ENCODE measurements around the gene SDHC.

SDHC gene

DNA sequence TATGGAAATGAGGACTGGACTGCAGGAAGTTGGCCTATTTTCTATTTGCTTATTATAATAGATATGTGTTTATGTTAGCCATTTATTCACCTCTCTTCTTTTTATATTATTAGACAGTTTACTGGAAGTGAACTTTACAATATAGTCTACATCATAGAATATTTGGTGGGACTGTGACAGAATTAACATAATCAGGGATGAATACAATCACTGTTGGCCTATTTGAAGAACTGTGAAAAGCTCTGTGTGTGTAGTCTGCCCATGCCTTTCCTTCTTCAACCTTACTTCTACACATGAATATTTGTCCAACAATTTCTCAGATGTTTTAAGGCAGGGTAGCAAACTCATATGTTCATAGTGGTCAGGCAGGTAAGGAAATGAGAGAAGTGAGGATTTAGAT, 16.8 kb upstream of the SDHC start:
- Histone ChIP-seq H3K4me1 (ENCODE audit: insufficient read depth, low read length) (no peaks in the 10 kb centered on the region), H3K27me3 (ENCODE audit: control insufficient read depth in 1 of 2, insufficient read depth in 2 of 2, low read length in 2 of 2) (no peaks in the 10 kb centered on the region), H3K9ac (ENCODE audit: low read length) (no peak overlapping the region)

DNA sequence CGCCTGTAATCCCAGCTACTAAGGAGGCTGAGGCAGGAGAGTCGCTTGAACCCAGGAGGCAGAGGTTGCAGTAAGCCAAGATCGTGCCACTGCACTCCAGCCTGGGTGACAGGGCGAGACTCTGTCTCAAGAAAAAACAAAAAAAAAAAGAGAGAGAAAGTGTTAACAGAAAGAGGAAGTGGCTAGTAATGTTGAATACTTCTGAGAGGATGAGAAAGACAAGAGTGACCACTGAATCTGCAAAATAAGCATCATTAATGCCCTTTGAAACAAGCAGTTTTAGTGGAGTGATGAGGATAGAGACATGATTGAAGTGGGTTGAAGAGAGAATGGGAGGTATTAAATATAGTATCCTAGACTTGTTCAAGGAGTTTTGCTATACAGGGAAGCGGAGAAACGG, 16.1 kb upstream of the SDHC start:
- no peaks in the 10 kb centered on the region for H3K36me3 ChIP-seq (ENCODE audit: insufficient read depth, low read length)
- H3K27ac ChIP-seq (ENCODE audit: low read depth, low read length), result no peak overlapping the region
- H3K4me1 ChIP-seq (ENCODE audit: insufficient read depth, low read length), result no peaks in the 10 kb centered on the region
- no peak overlapping the region for H3K9ac ChIP-seq (ENCODE audit: low read length)
- no peaks in the 10 kb centered on the region for H3K9me3 ChIP-seq (ENCODE audit: low read length)
- H3K27me3 ChIP-seq (ENCODE audit: control insufficient read depth in 1 of 2, insufficient read depth in 2 of 2, low read length in 2 of 2), result no peaks in the 10 kb centered on the region
- H3K4me3 ChIP-seq (ENCODE audit: low read depth in 1 of 2, low read length in 2 of 2), result no peak overlapping the region

More for the DNA sequence above, 16.8 kb upstream of the SDHC start:
- no peaks in the 10 kb centered on the region for H3K9me3 ChIP-seq (ENCODE audit: low read length)
- H3K36me3 ChIP-seq (ENCODE audit: insufficient read depth, low read length), result no peaks in the 10 kb centered on the region
- H3K4me3 ChIP-seq (ENCODE audit: low read depth in 1 of 2, low read length in 2 of 2), result no peak overlapping the region
- no peak overlapping the region for H3K27ac ChIP-seq (ENCODE audit: low read depth, low read length)

DNA sequence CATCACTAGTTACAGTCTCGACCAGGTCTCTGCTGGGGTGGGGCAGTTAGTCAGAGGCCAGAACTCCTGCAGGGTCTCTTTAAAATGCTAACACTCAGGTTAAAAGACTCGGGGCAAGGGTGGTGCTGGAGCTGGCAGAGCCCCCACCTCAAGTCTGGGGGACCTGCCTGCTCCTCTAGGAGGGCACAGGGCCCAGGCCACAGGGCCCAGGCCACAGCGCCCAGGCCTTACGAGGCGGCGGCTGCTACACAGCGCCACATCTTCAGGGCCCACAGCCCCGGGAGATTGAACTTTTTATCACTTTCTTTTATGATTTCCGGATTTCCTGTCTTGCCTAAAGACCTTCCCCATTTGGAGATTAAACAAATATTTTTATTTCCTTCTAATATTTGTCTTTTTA, 14.8 kb upstream of the SDHC start:
- no peak overlapping the region for H3K27ac ChIP-seq (ENCODE audit: low read depth, low read length)
- no peak overlapping the region for H3K4me3 ChIP-seq (ENCODE audit: low read depth in 1 of 2, low read length in 2 of 2)
- no peaks in the 10 kb centered on the region for H3K9me3 ChIP-seq (ENCODE audit: low read length)
- H3K36me3 ChIP-seq (ENCODE audit: insufficient read depth, low read length), result no peaks in the 10 kb centered on the region
- no peak overlapping the region for H3K9ac ChIP-seq (ENCODE audit: low read length)
- H3K4me1 ChIP-seq (ENCODE audit: insufficient read depth, low read length), result no peaks in the 10 kb centered on the region
- H3K27me3 ChIP-seq (ENCODE audit: control insufficient read depth in 1 of 2, insufficient read depth in 2 of 2, low read length in 2 of 2), result no peaks in the 10 kb centered on the region

DNA sequence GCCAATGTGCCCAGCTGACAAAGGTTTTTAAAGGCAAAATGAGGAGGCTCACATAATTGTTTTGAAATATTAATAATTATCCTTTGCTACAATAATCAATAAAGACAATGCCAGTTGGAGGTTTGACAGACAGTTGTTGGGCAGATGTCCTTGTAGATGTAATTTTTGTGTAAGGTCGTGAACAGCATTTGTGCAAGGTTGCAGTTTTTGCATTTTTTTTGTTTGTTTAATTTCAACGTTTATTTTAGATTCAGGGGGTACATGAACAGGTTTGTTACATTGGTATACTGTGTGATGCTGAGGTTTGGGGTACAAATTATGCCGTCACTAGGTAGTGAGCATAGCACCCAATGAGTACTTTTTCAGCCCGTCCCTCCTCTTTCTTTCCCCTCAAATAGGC, 13.7 kb upstream of the SDHC start:
- H3K27me3 ChIP-seq (ENCODE audit: control insufficient read depth in 1 of 2, insufficient read depth in 2 of 2, low read length in 2 of 2), result no peaks in the 10 kb centered on the region
- H3K4me3 ChIP-seq (ENCODE audit: low read depth in 1 of 2, low read length in 2 of 2), result no peak overlapping the region
- no peaks in the 10 kb centered on the region for H3K9me3 ChIP-seq (ENCODE audit: low read length)
- no peaks in the 10 kb centered on the region for H3K36me3 ChIP-seq (ENCODE audit: insufficient read depth, low read length)
- H3K4me1 ChIP-seq (ENCODE audit: insufficient read depth, low read length), result peaks cover 5% of the 10 kb centered on the region
- no peak overlapping the region for H3K9ac ChIP-seq (ENCODE audit: low read length)
- H3K27ac ChIP-seq (ENCODE audit: low read depth, low read length), result no peak overlapping the region

DNA sequence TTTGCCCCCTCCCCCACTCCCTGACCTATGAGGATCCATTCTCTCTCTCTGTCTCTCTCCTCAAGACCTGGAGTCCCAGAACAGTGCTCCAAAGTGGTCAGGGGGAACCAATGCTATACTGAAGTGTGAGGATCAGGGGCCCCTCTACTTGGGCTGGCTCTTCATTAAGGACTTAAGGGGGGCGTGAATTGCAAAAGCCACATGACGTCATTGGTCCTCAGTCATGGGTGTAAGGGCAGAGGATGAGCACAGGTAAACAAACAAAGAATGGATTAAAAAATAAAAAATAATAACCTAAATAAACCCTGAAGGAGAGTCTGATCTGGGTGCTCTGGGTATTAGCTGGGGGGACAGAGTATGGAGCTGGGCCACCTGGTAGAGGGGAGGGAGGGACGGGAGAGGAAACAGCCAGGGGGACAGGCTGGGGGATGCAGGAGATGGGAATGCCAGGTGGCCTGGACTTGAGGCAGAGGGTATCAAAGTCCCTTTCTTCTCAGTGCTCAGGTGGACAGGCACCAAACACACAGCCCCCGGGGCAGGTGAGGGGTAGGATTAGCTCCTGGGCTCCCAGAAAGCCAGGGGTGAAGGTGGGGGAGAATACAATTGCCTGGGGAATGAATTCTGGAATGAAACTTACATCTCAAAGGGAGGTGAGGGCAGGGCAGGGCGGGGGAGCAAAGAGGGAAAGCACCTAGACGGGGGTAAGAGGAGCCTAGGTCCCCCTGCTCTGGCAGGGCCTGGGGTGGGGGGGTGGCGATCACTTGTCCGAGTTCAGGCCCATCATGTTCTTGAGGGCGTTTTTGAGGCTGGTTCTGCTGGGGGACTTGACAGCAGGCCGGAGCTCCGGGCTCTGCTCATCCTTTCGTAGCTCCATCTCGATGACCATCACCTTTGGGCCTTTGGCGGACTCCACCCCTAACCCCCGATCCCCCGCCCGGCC, 9.0 kb upstream of the SDHC start:
- Histone ChIP-seq H3K36me3 (ENCODE audit: insufficient read depth, low read length) (no peaks in the 10 kb centered on the region), H3K27me3 (ENCODE audit: control insufficient read depth in 1 of 2, insufficient read depth in 2 of 2, low read length in 2 of 2) (no peaks in the 10 kb centered on the region), H3K27ac (ENCODE audit: low read depth, low read length) (peak overlapping the region; percentile 63), H3K4me1 (ENCODE audit: insufficient read depth, low read length) (peaks cover 5% of the 10 kb centered on the region), H3K9ac (ENCODE audit: low read length) (peak overlapping the region; percentile 59), H3K9me3 (ENCODE audit: low read length) (no peaks in the 10 kb centered on the region), H3K4me3 (ENCODE audit: low read depth in 1 of 2, low read length in 2 of 2) (peak overlapping the region; percentile 70 to 73)

DNA sequence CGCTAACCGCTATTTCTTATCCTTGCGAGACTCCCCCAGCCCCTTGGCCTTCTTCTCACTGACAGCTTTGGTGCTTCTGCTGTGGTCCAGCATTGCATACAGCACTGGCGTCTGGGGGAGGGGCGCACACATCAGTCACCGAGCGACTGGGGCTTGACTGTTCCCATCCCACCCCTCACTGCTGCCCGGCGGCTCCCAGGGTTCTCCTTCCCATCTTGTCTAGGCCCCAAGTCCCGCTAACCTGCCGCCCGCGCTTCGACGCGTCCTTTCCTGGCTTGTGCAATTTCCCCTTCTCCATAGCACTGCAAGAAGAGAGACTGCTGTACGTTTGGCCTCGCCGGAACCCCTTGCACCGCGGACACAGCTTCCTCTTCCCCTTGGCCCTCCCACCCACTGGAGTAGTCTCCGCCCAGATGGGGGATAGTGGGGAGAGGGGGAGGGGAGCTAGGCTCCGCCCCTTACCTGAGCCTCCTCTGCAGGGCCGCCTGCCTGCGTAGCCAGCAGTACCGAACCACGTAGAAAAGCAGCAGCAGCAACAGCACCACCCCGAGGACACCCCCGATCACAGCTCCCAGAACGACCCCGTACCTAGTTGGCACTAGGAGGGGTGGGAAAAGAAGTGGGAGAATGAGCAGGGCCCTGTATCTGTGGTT, 8.2 kb upstream of the SDHC start:
- Histone ChIP-seq H3K4me1 (ENCODE audit: insufficient read depth, low read length) (peaks cover 5% of the 10 kb centered on the region), H3K9me3 (ENCODE audit: low read length) (no peaks in the 10 kb centered on the region), H3K4me3 (ENCODE audit: low read depth in 1 of 2, low read length in 2 of 2) (peak overlapping the region; percentile 70 to 73), H3K27ac (ENCODE audit: low read depth, low read length) (peak overlapping the region; percentile 63), H3K27me3 (ENCODE audit: control insufficient read depth in 1 of 2, insufficient read depth in 2 of 2, low read length in 2 of 2) (no peaks in the 10 kb centered on the region), H3K9ac (ENCODE audit: low read length) (peak overlapping the region; percentile 59), H3K36me3 (ENCODE audit: insufficient read depth, low read length) (no peaks in the 10 kb centered on the region)

DNA sequence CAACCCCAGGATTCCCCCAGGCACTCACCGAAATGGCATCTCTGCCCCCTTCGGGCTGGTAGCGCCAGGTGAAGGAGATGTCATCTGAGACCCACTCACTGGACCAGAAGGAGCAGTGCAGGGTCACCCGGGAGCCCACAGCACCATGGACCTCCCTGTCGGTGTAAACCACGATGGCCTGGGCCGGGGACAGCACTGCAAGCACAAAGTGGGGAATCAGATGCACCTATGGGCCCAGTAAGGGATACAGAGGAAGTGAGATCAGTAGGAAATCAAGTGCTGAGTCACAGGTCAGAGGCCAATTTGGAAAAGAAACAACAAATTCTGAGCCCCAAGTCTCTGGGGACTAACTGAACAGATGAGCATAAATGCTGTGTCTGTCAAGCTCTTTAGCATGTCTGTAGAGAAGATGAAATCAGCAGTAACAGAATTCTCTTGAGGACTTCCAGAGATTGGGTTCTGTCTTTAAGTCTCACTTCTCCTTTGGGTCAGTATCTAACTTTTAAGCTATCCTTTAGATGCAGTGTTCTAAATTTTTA, 6.9 kb upstream of the SDHC start:
- H3K9ac ChIP-seq (ENCODE audit: low read length), result no peak overlapping the region
- H3K4me3 ChIP-seq (ENCODE audit: low read depth in 1 of 2, low read length in 2 of 2), result no peak overlapping the region
- no peaks in the 10 kb centered on the region for H3K27me3 ChIP-seq (ENCODE audit: control insufficient read depth in 1 of 2, insufficient read depth in 2 of 2, low read length in 2 of 2)
- no peaks in the 10 kb centered on the region for H3K9me3 ChIP-seq (ENCODE audit: low read length)
- no peaks in the 10 kb centered on the region for H3K36me3 ChIP-seq (ENCODE audit: insufficient read depth, low read length)
- H3K4me1 ChIP-seq (ENCODE audit: insufficient read depth, low read length), result peaks cover 5% of the 10 kb centered on the region
- H3K27ac ChIP-seq (ENCODE audit: low read depth, low read length), result no peak overlapping the region

DNA sequence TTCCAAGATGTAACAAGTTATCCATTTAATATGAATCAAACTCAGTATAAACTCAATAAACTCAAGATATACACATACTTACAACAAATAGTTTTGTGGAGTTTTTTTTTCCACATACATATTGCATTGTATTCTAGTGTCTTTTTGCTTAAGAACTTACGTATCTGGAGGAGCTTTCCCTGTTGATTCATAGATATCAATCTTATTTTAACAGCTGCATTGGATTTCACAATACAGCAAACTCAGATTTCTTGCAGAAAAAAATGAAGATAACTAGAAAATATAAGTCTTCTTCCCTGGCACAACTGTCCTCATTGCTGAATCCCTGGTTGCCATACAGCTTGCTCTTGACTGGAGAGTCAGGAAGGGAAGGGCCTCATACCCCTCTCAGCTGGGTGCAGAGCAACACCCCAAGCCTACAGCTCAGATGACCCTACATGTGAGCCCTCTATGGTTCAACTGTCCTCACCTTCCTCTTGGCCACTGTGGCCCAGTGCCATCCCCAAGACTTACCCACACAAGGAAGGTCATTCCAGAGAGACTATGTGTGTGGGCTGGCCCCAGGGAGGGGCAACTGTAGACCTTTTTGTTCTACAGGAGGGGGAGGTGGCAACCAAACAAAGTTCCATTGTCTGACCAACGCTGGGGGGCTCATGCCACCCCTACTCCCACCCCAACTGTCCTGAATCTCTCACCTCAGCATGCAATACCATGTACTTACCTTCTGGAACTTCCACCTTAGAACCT, 6.1 kb upstream of the SDHC start:
- H3K27me3 ChIP-seq (ENCODE audit: control insufficient read depth in 1 of 2, insufficient read depth in 2 of 2, low read length in 2 of 2), result no peaks in the 10 kb centered on the region
- peaks cover 5% of the 10 kb centered on the region for H3K4me1 ChIP-seq (ENCODE audit: insufficient read depth, low read length)
- H3K9ac ChIP-seq (ENCODE audit: low read length), result no peak overlapping the region
- no peak overlapping the region for H3K27ac ChIP-seq (ENCODE audit: low read depth, low read length)
- H3K4me3 ChIP-seq (ENCODE audit: low read depth in 1 of 2, low read length in 2 of 2), result no peak overlapping the region
- H3K9me3 ChIP-seq (ENCODE audit: low read length), result no peaks in the 10 kb centered on the region
- H3K36me3 ChIP-seq (ENCODE audit: insufficient read depth, low read length), result no peaks in the 10 kb centered on the region

DNA sequence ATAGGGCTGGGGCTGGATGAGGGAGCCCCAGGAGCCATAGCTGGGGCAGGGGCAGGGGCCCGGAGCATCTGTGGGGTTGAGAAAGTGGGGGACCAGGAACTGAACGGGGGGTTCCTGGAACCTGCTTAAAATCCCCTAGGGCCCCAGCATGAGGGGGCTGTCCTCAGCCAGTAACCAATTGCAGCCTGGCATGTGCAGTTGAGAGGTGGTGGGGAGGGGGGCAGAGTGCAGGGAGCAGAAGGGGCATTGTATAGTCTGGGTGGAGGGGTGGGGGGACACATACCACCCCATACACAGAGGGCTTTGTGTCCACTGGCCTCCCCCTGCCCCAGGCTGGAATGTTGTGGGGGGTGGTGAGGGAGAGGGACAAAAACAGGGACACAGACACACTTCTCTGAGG, 4.3 kb upstream of the SDHC start, which contains the start of gene MPZ:
Gene MPZ, minus strand, starts transcription at position 101 of the 400 bp plus-strand sequence. Its CDS starts 63 bp downstream, at position 38.
- H3K9ac ChIP-seq (ENCODE audit: low read length), result no peak within 1 kb of the TSS
- no peaks in the 10 kb centered on the region for H3K36me3 ChIP-seq (ENCODE audit: insufficient read depth, low read length)
- no peaks in the 10 kb centered on the region for H3K9me3 ChIP-seq (ENCODE audit: low read length)
- H3K27ac ChIP-seq (ENCODE audit: low read depth, low read length), result no peak within 1 kb of the TSS
- H3K4me3 ChIP-seq (ENCODE audit: low read depth in 1 of 2, low read length in 2 of 2), result no peak within 1 kb of the TSS
- H3K4me1 ChIP-seq (ENCODE audit: insufficient read depth, low read length), result peaks cover 7% of the 10 kb centered on the region
- no peaks in the 10 kb centered on the region for H3K27me3 ChIP-seq (ENCODE audit: control insufficient read depth in 1 of 2, insufficient read depth in 2 of 2, low read length in 2 of 2)

DNA sequence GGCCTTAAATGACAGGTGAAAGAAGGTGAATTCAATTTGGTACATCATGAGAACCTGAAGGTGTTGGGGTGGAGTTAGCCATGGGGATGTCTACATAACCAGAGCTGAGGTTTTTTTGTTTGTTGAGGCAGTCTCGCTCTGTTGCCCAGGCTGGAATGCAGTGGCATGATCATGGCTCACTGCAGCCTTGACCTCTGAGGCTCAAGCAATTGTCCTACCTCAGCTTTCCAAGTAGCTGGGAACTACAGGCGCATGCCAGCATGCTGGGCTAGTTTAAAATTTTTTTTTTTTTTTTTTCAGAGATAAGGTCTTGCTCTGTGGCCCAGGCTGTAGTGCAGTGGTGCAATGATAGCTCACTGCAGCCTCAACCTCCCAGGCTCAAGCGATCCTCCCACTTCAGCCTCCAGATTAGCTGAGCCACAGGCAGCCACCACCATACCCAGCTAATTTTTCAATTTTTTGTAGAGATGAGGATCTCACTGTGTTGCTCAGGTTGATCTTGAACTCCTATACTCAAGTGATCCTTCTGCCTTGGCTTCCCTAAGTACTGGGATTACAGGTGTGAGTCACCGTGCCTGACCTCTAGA, 2.5 kb upstream of the SDHC start:
- Histone ChIP-seq H3K27ac (ENCODE audit: low read depth, low read length) (no peak overlapping the region), H3K36me3 (ENCODE audit: insufficient read depth, low read length) (no peaks in the 10 kb centered on the region), H3K9me3 (ENCODE audit: low read length) (no peaks in the 10 kb centered on the region), H3K9ac (ENCODE audit: low read length) (no peak overlapping the region), H3K4me3 (ENCODE audit: low read depth in 1 of 2, low read length in 2 of 2) (no peak overlapping the region), H3K27me3 (ENCODE audit: control insufficient read depth in 1 of 2, insufficient read depth in 2 of 2, low read length in 2 of 2) (no peaks in the 10 kb centered on the region), H3K4me1 (ENCODE audit: insufficient read depth, low read length) (peaks cover 9% of the 10 kb centered on the region)
